ENCODE data around the gene COPS2. TPM values are rescaled to one million over a fixed set of nuclear protein-coding genes. Genes with fewer than 3 reads are reported as not detected.

COPS2 gene
- total RNA-seq, 2 experiments from 2014 or later = 103 to 104 TPM

Other genes starting within 250 kb of the COPS2 start
- gene SHC4, start 191.7 kb downstream of the COPS2 start, total RNA-seq = 10 to 100 TPM; 10.7 to 11.6 TPM
- 10 to 100 TPM; 24.3 to 26.9 TPM for gene SECISBP2L, start 109.2 kb downstream of the COPS2 start, total RNA-seq
- 10 to 100 TPM; 26.0 to 30.2 TPM for gene GALK2, start 14.6 kb upstream of the COPS2 start, total RNA-seq

All from activated CD8-positive, alpha-beta memory T cell treated with anti-CD3 and anti-CD28 coated beads for 36 hours (primary cell).